Endothelial cell (in vitro differentiated cells): Measurements from ENCODE around the gene AKR1C4. TPM values are rescaled to one million over a fixed set of nuclear protein-coding genes. Genes with fewer than 3 reads are reported as not detected.
"Not testable (repeated sequence)": the region's sequence is repeated elsewhere in the genome, so short reads cannot be mapped to it uniquely, and the experiment has no call there.

ENCODE experiments used
- DNase-seq: peaks from one replicate; pipeline ENCODE4 v3.0.0; 2021; ENCODE audit warnings: low spot score
- H3K27ac Mint-ChIP-seq: one replicate; pipeline ENCODE4 v1.8.0; 2021; ENCODE audit warnings: mixed read lengths, inconsistent platforms; ENCODE audit not compliant: unreplicated experiment
- H3K27me3 Mint-ChIP-seq: one replicate; pipeline ENCODE4 v1.8.0; 2021; ENCODE audit warnings: mild to moderate bottlenecking, moderate library complexity, mixed read lengths, inconsistent platforms; ENCODE audit not compliant: unreplicated experiment
- H3K36me3 Mint-ChIP-seq: one replicate; pipeline ENCODE4 v1.8.0; 2021; ENCODE audit warnings: mild to moderate bottlenecking, low read depth, mixed read lengths, inconsistent platforms; ENCODE audit not compliant: unreplicated experiment
- H3K4me1 Mint-ChIP-seq: one replicate; pipeline ENCODE4 v1.8.0; 2021; ENCODE audit warnings: mild to moderate bottlenecking, mixed read lengths, inconsistent platforms; ENCODE audit not compliant: unreplicated experiment
- H3K4me3 Mint-ChIP-seq: one replicate; pipeline ENCODE4 v1.8.0; 2021; ENCODE audit warnings: mild to moderate bottlenecking, mixed read lengths, inconsistent platforms; ENCODE audit not compliant: unreplicated experiment
- H3K9me3 Mint-ChIP-seq: one replicate; pipeline ENCODE4 v1.8.0; 2021; ENCODE audit warnings: mixed read lengths, inconsistent platforms; ENCODE audit not compliant: unreplicated experiment
- total RNA-seq: library from RNA; stranded (reverse); fragmentation: NEBNext Ultra II Directional; extraction: Animal tissue kit (Norgen Biotek cat#: 25700); gene quantifications from one replicate; pipeline ENCODE4 v1.2.1, GENCODE V29; 2021; ENCODE audit not compliant: unreplicated experiment
- TF ChIP-seq, protein P1 (sequence below): fragments of 200-600 bp; sonication (generic); IDR thresholded peaks from one replicate; pipeline ENCODE4 v1.5.0; 2021; ENCODE audit warnings: antibody characterized with exemption; ENCODE audit not compliant: unreplicated experiment

AKR1C4 gene
- total RNA-seq, 1 donor from 2014 or later: not detected

DNA sequence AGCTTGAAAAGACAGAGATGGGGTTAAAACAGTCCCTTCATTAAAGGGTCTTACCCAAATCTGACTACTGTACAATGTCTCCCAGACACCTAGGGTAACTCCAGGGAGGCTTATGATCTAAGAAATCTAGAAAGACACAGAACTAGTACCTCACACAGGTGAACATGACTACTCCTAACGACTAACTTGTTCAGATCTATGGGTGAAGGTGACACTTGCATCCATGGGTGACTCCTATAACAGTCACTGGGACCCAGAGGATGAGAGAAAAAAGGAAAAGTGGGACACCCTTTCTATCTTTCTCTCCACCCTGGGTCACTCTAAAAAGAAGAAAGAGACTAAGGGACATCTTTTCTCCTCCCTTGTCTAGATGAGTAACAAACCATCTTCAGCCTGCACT, 30.9 kb upstream of the AKR1C4 start:
- Mint-ChIP-seq H3K4me3 (no peak overlapping the region), H3K36me3 (peaks cover 4% of the 10 kb centered on the region), H3K4me1 (no peaks in the 10 kb centered on the region), H3K27me3 (no peaks in the 10 kb centered on the region), H3K27ac (no peak overlapping the region), H3K9me3 (peaks cover 30% of the 10 kb centered on the region)
- no peak for DNase-seq
- TF ChIP-seq, protein P1, sequence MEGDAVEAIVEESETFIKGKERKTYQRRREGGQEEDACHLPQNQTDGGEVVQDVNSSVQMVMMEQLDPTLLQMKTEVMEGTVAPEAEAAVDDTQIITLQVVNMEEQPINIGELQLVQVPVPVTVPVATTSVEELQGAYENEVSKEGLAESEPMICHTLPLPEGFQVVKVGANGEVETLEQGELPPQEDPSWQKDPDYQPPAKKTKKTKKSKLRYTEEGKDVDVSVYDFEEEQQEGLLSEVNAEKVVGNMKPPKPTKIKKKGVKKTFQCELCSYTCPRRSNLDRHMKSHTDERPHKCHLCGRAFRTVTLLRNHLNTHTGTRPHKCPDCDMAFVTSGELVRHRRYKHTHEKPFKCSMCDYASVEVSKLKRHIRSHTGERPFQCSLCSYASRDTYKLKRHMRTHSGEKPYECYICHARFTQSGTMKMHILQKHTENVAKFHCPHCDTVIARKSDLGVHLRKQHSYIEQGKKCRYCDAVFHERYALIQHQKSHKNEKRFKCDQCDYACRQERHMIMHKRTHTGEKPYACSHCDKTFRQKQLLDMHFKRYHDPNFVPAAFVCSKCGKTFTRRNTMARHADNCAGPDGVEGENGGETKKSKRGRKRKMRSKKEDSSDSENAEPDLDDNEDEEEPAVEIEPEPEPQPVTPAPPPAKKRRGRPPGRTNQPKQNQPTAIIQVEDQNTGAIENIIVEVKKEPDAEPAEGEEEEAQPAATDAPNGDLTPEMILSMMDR: no peak

DNA sequence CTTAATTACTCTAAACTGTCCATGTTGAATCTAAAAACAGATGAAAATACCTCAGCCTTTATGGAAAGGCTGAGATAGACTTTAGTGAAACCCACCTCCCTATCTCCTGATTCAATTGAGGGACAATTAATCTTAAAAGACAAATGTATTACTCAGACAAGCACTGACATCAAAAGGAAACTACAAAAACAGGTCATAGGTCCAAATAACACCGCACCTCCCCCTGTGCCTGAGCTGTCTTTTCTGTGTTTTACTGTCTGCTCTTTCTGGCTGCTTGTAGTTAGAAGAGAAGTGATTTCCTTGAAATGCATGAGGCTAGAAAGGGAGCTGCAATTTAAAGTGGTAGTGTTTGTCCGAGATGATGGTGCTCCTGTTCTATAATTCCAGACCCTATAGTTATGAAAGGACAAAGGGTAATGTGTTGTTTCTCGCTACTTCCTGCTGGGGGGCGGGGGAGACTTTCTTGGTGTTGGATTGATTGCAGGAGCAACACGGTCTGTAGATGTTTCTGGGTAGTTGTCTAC, 27.7 kb upstream of the AKR1C4 start:
- no peak for DNase-seq
- Mint-ChIP-seq H3K4me1 (no peaks in the 10 kb centered on the region), H3K36me3 (peaks cover 4% of the 10 kb centered on the region), H3K4me3 (no peak overlapping the region), H3K27me3 (no peaks in the 10 kb centered on the region), H3K27ac (no peak overlapping the region), H3K9me3 (peaks cover 29% of the 10 kb centered on the region)
- TF ChIP-seq, protein P1: no peak

DNA sequence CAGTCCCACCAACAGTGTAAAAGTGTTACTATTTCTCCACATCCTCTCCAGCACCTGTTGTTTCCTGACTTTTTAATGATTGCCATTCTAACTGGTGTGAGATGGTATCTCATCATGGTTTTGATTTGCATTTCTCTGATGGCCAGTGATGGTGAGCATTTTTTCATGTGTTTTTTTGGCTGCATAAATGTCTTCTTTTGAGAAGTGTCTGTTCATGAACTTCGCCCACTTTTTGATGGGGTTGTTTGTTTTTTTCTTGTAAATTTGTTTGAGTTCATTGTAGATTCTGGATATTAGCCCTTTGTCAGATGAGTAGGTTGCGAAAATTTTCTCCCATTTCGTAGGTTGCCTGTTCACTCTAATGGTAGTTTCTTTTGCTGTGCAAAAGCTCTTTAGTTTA, 21.1 kb upstream of the AKR1C4 start:
- DNase-seq, H3K36me3 Mint-ChIP-seq: not testable (repeated sequence)

DNA sequence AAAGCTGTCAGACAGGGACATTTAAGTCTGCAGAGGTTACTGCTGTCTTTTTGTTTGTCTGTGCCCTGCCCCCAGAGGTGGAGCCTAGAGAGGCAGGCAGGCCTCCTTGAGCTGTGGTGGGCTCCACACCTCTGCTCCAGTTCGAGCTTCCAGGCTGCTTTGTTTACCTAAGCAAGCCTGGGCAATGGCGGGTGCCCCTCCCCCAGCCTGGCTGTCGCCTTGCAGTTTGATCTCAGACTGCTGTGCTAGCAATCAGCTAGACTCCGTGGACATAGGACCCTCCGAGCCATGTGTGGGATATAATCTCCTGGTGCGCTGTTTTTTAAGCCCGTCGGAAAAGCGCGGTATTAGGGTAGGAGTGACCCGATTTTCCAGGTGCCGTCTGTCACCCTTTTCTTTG, 16.1 kb upstream of the AKR1C4 start:
- H3K4me1 Mint-ChIP-seq, H3K27me3 Mint-ChIP-seq, H3K9me3 Mint-ChIP-seq, H3K36me3 Mint-ChIP-seq, H3K4me3 Mint-ChIP-seq, H3K27ac Mint-ChIP-seq, DNase-seq: not testable (repeated sequence)

More for the DNA sequence above, 21.1 kb upstream of the AKR1C4 start:
- not testable (repeated sequence) for H3K27ac Mint-ChIP-seq, H3K27me3 Mint-ChIP-seq, H3K4me3 Mint-ChIP-seq, H3K4me1 Mint-ChIP-seq, H3K9me3 Mint-ChIP-seq

DNA sequence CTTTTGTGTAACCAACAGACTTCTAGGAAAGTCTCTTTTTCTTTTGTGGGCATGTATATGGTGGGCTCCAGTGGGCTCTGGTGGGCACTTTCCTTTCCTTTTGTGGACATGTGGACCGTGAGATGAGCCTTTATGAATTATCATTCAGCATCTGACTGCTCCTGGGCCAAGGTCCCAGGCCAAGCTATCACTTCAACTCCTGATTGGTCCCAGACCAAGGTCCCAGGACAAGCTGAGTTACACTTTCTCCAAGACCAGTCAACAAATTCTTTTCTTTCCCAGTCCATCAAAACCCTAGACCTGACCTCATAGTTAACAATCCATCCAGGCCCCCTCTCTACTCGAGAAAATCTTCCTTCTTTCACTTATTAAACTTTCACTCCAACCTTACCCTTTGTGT, 12.7 kb upstream of the AKR1C4 start:
- Mint-ChIP-seq H3K4me1 (no peaks in the 10 kb centered on the region), H3K27me3 (no peaks in the 10 kb centered on the region), H3K9me3 (no peaks in the 10 kb centered on the region), H3K4me3 (no peak overlapping the region), H3K27ac (no peak overlapping the region), H3K36me3 (peaks cover 4% of the 10 kb centered on the region)
- no peak for DNase-seq
- TF ChIP-seq, protein P1: no peak

DNA sequence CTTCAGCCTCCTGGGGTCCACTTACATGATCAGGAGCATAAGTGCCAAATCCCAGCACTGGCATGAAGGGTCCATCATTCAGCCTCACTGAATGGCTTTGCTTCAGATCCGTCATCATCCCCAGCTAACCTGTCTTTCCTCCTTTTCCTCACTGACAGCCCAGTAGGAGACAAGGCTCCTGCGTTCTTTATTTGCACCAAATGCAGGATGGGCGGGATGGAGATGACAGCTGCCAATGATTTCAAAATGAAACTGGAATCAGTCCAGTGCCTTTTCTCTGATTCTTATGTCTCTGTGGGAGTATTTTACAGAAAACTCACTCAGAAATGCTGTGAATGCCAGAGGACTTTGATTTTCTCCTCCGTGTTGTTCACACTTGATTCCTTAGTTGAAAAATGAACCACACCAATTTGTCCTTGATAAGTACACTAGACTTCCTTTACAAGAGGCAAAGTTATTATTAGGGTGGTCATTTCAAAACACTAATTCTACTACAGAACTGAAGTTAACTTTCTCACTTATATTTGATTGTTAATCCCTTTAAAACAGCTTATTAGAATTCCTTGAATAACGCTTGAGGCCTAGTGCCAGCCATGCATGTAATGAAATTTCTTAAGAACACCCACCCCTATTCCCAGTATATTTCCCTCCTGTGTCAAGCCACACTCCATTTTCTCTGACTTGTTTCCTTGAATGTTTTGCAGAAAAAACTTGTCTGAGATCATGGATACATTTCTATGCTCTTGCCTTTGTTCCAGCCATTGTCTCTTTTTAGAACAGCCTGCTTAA, 11.5 kb upstream of the AKR1C4 start, which contains the start of gene AKR1C8:
Gene AKR1C8 (minus strand): TSS at position 164 of the 789 bp plus-strand sequence. CDS start 46 bp downstream, at position 118.
- no peak for DNase-seq
- Mint-ChIP-seq H3K4me3 (no peak within 1 kb of the TSS), H3K27ac (no peak within 1 kb of the TSS), H3K4me1 (no peaks in the 10 kb centered on the region), H3K36me3 (no peaks in the 10 kb centered on the region), H3K27me3 (no peaks in the 10 kb centered on the region), H3K9me3 (no peaks in the 10 kb centered on the region)
- TF ChIP-seq, protein P1: no peak
